Natural killer cell (primary cell): ENCODE measurements around the gene PHOSPHO1. TPM values are rescaled to one million over a fixed set of nuclear protein-coding genes. Genes with fewer than 3 reads are reported as not detected.
A peak's percentile ranks its signal among the peaks of the same experiment; 100 is the strongest.

ENCODE experiments used
- ATAC-seq, 3 donors: fragments of 150-1000 bp in 2 of 3; fragments of 200-7000 bp in 1 of 3; cut with Tn5 transposase; 1 replicate in 1 of 3; 2 replicates in 2 of 3; pipeline ENCODE4 v1.10.0; 2021; ENCODE audit warnings: mild to moderate bottlenecking in 2 of 3, moderate library complexity in 2 of 3
- DNase-seq, 2 donors: peaks; one replicate each; pipeline versions ENCODE4 v3.0.0 to v3.0.0-alpha.2; 2013 to 2021; ENCODE audit warnings: mixed read lengths in 1 of 2
- H3K27ac ChIP-seq: one replicate; pipeline ENCODE4 v1.5.1; 2013; ENCODE audit warnings: mild to moderate bottlenecking, low read length
- H3K27me3 ChIP-seq: one replicate; pipeline ENCODE4 v1.6.1; 2013; ENCODE audit warnings: low read length; ENCODE audit not compliant: control insufficient read depth, insufficient read depth
- H3K36me3 ChIP-seq: one replicate; pipeline ENCODE4 v1.6.1; 2013; ENCODE audit warnings: low read length; ENCODE audit not compliant: control insufficient read depth, insufficient read depth
- H3K4me1 ChIP-seq: one replicate; pipeline ENCODE4 v1.6.1; 2013; ENCODE audit warnings: low read length; ENCODE audit not compliant: control insufficient read depth, insufficient read depth
- H3K4me3 ChIP-seq: one replicate; pipeline ENCODE4 v1.5.1; 2013; ENCODE audit warnings: low read length
- H3K9me3 ChIP-seq: one replicate; pipeline ENCODE4 v1.6.1; 2013; ENCODE audit warnings: low read length; ENCODE audit not compliant: control insufficient read depth, insufficient read depth
- H3K27ac Mint-ChIP-seq, 2 donors: one replicate each; pipeline ENCODE4 v1.8.0; 2022; ENCODE audit warnings: mild to moderate bottlenecking in 2 of 2, mixed read lengths in 2 of 2, moderate library complexity in 1 of 2
- H3K27me3 Mint-ChIP-seq, 2 donors: one replicate each; pipeline ENCODE4 v1.8.0; 2022; ENCODE audit warnings: low read depth in 2 of 2, mixed read lengths in 2 of 2
- H3K36me3 Mint-ChIP-seq: one replicate; pipeline ENCODE4 v1.8.0; 2022; ENCODE audit warnings: mixed read lengths
- H3K4me1 Mint-ChIP-seq, 2 donors: one replicate each; pipeline ENCODE4 v1.8.0; 2022; ENCODE audit warnings: mixed read lengths in 2 of 2
- H3K4me3 Mint-ChIP-seq: one replicate; pipeline ENCODE4 v1.8.0; 2022; ENCODE audit warnings: mild to moderate bottlenecking, moderate library complexity, mixed read lengths
- H3K9me3 Mint-ChIP-seq, 2 donors: one replicate each; pipeline ENCODE4 v1.8.0; 2022; ENCODE audit warnings: mixed read lengths in 2 of 2
- CTCF ChIP-seq: fragments of 200-600 bp; IDR thresholded peaks from one replicate; pipeline ENCODE4 v1.8.0; 2022; ENCODE audit warnings: antibody characterized with exemption
- WGBS: methylation state at CpG from one replicate; pipeline ENCODE4 v1.1.7; 2013; ENCODE audit warnings: missing lambda C conversion rate; ENCODE audit not compliant: insufficient coverage; 5-methylcytosine and 5-hydroxymethylcytosine counted together
- intact Hi-C: fragments of 100-400 bp; cut with micrococcal nuclease; formaldehyde crosslinking; loops from one replicate; pipeline ENCODE4 v1.14.2; 2022
- total RNA-seq, 4 donors: library from RNA; stranded (reverse); fragments of 120-200 nt in 1 of 4; gene quantifications; one replicate each; pipeline versions ENCODE4 v1.2.3 to v1.2.4, GENCODE V29; 2013 to 2022

Gene PHOSPHO1
- total RNA-seq, 3 donors from 2014 or later (not counting 1 experiment from before 2014, with no cell fraction given): 1.7 TPM; not detected in 2

GRCh38 chr17:49196520-49196919, 34.1 kb downstream of the PHOSPHO1 start:
- no peak overlapping the region for H3K27ac ChIP-seq
- no peak overlapping the region for H3K4me3 Mint-ChIP-seq
- DNase-seq (no peak), ATAC-seq (no peak)
- H3K4me3 ChIP-seq: no peak overlapping the region
- TF ChIP-seq CTCF: no peak
- H3K9me3 ChIP-seq: no peaks in the 10 kb centered on the region
- H3K27ac Mint-ChIP-seq: no peak overlapping the region
- H3K9me3 Mint-ChIP-seq: no peaks in the 10 kb centered on the region
- peaks cover 27% of the 10 kb centered on the region for H3K4me1 ChIP-seq
- H3K36me3 Mint-ChIP-seq: no peaks in the 10 kb centered on the region
- peaks cover 35 to 36% of the 10 kb centered on the region in 2 donors for H3K4me1 Mint-ChIP-seq
- peaks cover 0 to 2% of the 10 kb centered on the region in 2 donors for H3K27me3 Mint-ChIP-seq
- no peaks in the 10 kb centered on the region for H3K36me3 ChIP-seq
- no peaks in the 10 kb centered on the region for H3K27me3 ChIP-seq
- WGBS: 100% methylated on average over 1 of the region's 3 CpGs
- intact Hi-C loops: no loop called here

- Histone ChIP-seq H3K4me1 (peaks cover 28% of the 10 kb centered on the region), H3K36me3 (no peaks in the 10 kb centered on the region), H3K27ac (no peak overlapping the region), H3K27me3 (no peaks in the 10 kb centered on the region), H3K4me3 (no peak overlapping the region), H3K9me3 (no peaks in the 10 kb centered on the region)
- Mint-ChIP-seq H3K36me3 (no peaks in the 10 kb centered on the region), H3K9me3 (no peaks in the 10 kb centered on the region), H3K27ac (no peak overlapping the region), H3K27me3 (peaks cover 0 to 2% of the 10 kb centered on the region in 2 donors), H3K4me3 (no peak overlapping the region), H3K4me1 (peaks cover 38 to 40% of the 10 kb centered on the region in 2 donors)
- intact Hi-C loops: no loop called here
- no peak for TF ChIP-seq CTCF
- no peak for DNase-seq
- no CpG with 5 or more reads among the region's 4 CpGs for WGBS
- ATAC-seq: no peak
These were observed 34.8 kb downstream of the PHOSPHO1 start for GRCh38 chr17:49195751-49196150.

GRCh38 chr17:49194297-49194607, 36.3 kb downstream of the PHOSPHO1 start:
- H3K4me1 ChIP-seq: peaks cover 25% of the 10 kb centered on the region
- no peaks in the 10 kb centered on the region for H3K9me3 ChIP-seq
- Mint-ChIP-seq H3K27me3 (peaks cover 0 to 2% of the 10 kb centered on the region in 2 donors), H3K9me3 (no peaks in the 10 kb centered on the region), H3K36me3 (no peaks in the 10 kb centered on the region), H3K4me1 (peaks cover 32 to 40% of the 10 kb centered on the region in 2 donors), H3K4me3 (peak overlapping the region; percentile 68), H3K27ac (peak overlapping the region; percentile 66 to 100)
- 78% methylated on average over 3 of the region's 3 CpGs for WGBS
- H3K27me3 ChIP-seq: no peaks in the 10 kb centered on the region
- no peak overlapping the region for H3K4me3 ChIP-seq
- intact Hi-C loops: no loop called here
- no peak for TF ChIP-seq CTCF
- DNase-seq (no peak), ATAC-seq (no peak)
- no peak overlapping the region for H3K27ac ChIP-seq
- no peaks in the 10 kb centered on the region for H3K36me3 ChIP-seq
